ENCODE measurements around the gene ASF1B.

Gene ASF1B

GRCh38 chr19:14085309-14085995, 50.9 kb downstream of the ASF1B start, which contains the start of gene C19orf67:
C19orf67 (minus strand) TSS chr19:14085783; CDS start chr19:14085627, 156 bp downstream.
- DNase-seq (ENCODE audit: low spot score), result no peak

- no peak for DNase-seq (ENCODE audit: low spot score)
Observed at GRCh38 chr19:14082675-14082960, 53.8 kb downstream of the ASF1B start.

- DNase-seq (ENCODE audit: low spot score), result no peak
Observed at GRCh38 chr19:14081797-14082674, 54.4 kb downstream of the ASF1B start.

- peak; percentile 99 for DNase-seq (ENCODE audit: low spot score)
Observed at GRCh38 chr19:14080887-14081796, 55.2 kb downstream of the ASF1B start.

- no peak for DNase-seq (ENCODE audit: low spot score)
Observed at GRCh38 chr19:14078411-14078810, 58.0 kb downstream of the ASF1B start.

GRCh38 chr19:14073925-14074838, 62.2 kb downstream of the ASF1B start:
- DNase-seq (ENCODE audit: low spot score), result no peak

- DNase-seq (ENCODE audit: low spot score), result no peak
Observed at GRCh38 chr19:14073261-14073924, 63.0 kb downstream of the ASF1B start.

GRCh38 chr19:14072535-14073260, 63.7 kb downstream of the ASF1B start, which contains the start of gene MISP3:
MISP3 (plus strand) TSS chr19:14072786; CDS start chr19:14073310, 524 bp downstream.
- DNase-seq (ENCODE audit: low spot score), result no peak

GRCh38 chr19:14070268-14071050, 65.9 kb downstream of the ASF1B start:
- DNase-seq (ENCODE audit: low spot score), result no peak
